ENCODE data around the gene SLC35F4.

DNA sequence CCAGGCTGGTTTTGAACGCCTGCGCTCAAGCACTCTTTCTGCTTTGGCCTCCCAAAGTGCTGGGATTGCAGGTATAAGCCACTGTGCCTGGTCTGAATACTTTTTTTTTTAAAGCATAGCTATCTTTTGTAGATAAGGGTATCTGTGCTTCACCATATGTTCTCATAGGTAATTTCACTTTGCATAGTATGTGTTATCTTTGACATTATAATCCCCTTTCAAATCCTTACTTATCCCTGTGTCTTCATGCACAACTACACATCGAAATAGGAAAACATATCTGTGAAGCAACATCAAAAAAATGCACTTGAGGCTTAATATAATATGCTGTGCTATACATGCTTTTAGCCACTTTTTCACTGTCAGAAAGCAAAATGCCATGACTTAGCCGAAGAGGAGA, 94.1 kb downstream of the SLC35F4 start:
- TF ChIP-seq CTCF (IDR thresholded peaks at IDR 0.05 in 4 of 5, conservative IDR thresholded peaks at IDR 0.05 in 1 of 5) (no peak), POLR2A (IDR thresholded peaks at IDR 0.05) (no peak)
